DND-41 (cell line): ENCODE results near the gene NRG3.

Experiments
- ATAC-seq: fragments of 200-7000 bp; cut with Tn5 transposase; 3 replicates; pipeline ENCODE4 v1.9.1; 2021; ENCODE audit warnings: low read depth; ENCODE audit not compliant: insufficient read depth
- DNase-seq: peaks from one replicate; pipeline ENCODE4 v3.0.0-alpha.2; 2020
- H2AFZ ChIP-seq: 2 replicates; pipeline ENCODE4 v1.6.0; 2012; ENCODE audit warnings: low read depth, low read length
- H3K27ac ChIP-seq: 2 replicates; pipeline ENCODE4 v1.5.1; 2012; ENCODE audit warnings: low read length, inconsistent platforms
- H3K27me3 ChIP-seq: fragments of 200-600 bp; sonication (generic); 2 replicates; pipeline ENCODE4 v1.6.0; 2012; ENCODE audit warnings: low read length, mild to moderate bottlenecking, inconsistent platforms; ENCODE audit not compliant: insufficient read depth, poor library complexity
- H3K36me3 ChIP-seq: 2 replicates; pipeline ENCODE4 v1.5.1; 2012; ENCODE audit warnings: low read length, inconsistent platforms; ENCODE audit not compliant: insufficient read depth
- H3K4me1 ChIP-seq: 2 replicates; pipeline ENCODE4 v1.5.1; 2012; ENCODE audit warnings: mild to moderate bottlenecking, low read length; ENCODE audit not compliant: insufficient read depth
- H3K4me2 ChIP-seq: 2 replicates; pipeline ENCODE4 v1.6.0; 2012; ENCODE audit warnings: mild to moderate bottlenecking, moderate library complexity, low read length, inconsistent platforms; ENCODE audit not compliant: insufficient read depth
- H3K4me3 ChIP-seq, 2 experiments: fragments of 200-600 bp in 1 of 2; shearing (Covaris generic) in 1 of 2; 2 replicates each; pipeline ENCODE4 v1.5.1; 2012 to 2016; ENCODE audit warnings: inconsistent platforms in 2 of 2, low read length in 2 of 2, mild to moderate bottlenecking in 2 of 2, low read depth in 1 of 2, moderate library complexity in 1 of 2
- H3K79me2 ChIP-seq: 2 replicates; pipeline ENCODE4 v1.6.0; 2012; ENCODE audit warnings: low read length, inconsistent platforms; ENCODE audit not compliant: insufficient read depth
- H3K9ac ChIP-seq: 2 replicates; pipeline ENCODE4 v1.6.0; 2012; ENCODE audit warnings: low read depth, mild to moderate bottlenecking, inconsistent platforms, low read length, moderate library complexity
- H3K9me3 ChIP-seq: 2 replicates; pipeline ENCODE4 v1.5.1; 2012; ENCODE audit warnings: low read length, moderate library complexity, mild to moderate bottlenecking, inconsistent platforms; ENCODE audit not compliant: insufficient read depth, severe bottlenecking
- H4K20me1 ChIP-seq: 2 replicates; pipeline ENCODE4 v1.6.0; 2012; ENCODE audit warnings: low read length; ENCODE audit not compliant: insufficient read depth
- CTCF ChIP-seq: IDR thresholded peaks from 2 replicates; pipeline ENCODE4 v1.5.1; 2012; ENCODE audit warnings: borderline replicate concordance, low read length, moderate library complexity, mild to moderate bottlenecking; ENCODE audit not compliant: poor library complexity, severe bottlenecking; ENCODE audit errors: extremely low read depth
- EZH2 ChIP-seq: IDR thresholded peaks from 3 replicates; pipeline ENCODE4 v1.6.1; 2012; ENCODE audit warnings: borderline replicate concordance, low read depth, mild to moderate bottlenecking, moderate library complexity, low read length, inconsistent platforms; ENCODE audit not compliant: severe bottlenecking

NRG3 gene

GRCh38 chr10:81866753-81867152 is 8.2 kb upstream of the NRG3 start:
- no peaks in the 10 kb centered on the region for H3K79me2 ChIP-seq
- ATAC-seq (no peak), DNase-seq (no peak)
- no peaks in the 10 kb centered on the region for H3K27me3 ChIP-seq
- H3K4me3 ChIP-seq, result no peak overlapping the region
- TF ChIP-seq CTCF, result no peak
- no peak for TF ChIP-seq EZH2
- H3K4me1 ChIP-seq, result no peaks in the 10 kb centered on the region
- no peak overlapping the region for H3K27ac ChIP-seq
- no peak overlapping the region for H3K9ac ChIP-seq
- no peaks in the 10 kb centered on the region for H3K36me3 ChIP-seq
- no peak overlapping the region for H3K4me2 ChIP-seq
- no peaks in the 10 kb centered on the region for H4K20me1 ChIP-seq
- H3K9me3 ChIP-seq, result peaks cover 2% of the 10 kb centered on the region
- H2AFZ ChIP-seq, result no peak overlapping the region

- H2AFZ ChIP-seq, result no peak overlapping the region
- H3K4me2 ChIP-seq, result no peak overlapping the region
- H3K4me3 ChIP-seq, result no peak overlapping the region
- no peaks in the 10 kb centered on the region for H3K36me3 ChIP-seq
- H3K27me3 ChIP-seq, result no peaks in the 10 kb centered on the region
- TF ChIP-seq EZH2, result no peak
- no peak for TF ChIP-seq CTCF
- no peak overlapping the region for H3K27ac ChIP-seq
- no peak overlapping the region for H3K9ac ChIP-seq
- H4K20me1 ChIP-seq, result no peaks in the 10 kb centered on the region
- ATAC-seq (no peak), DNase-seq (no peak)
- H3K4me1 ChIP-seq, result no peaks in the 10 kb centered on the region
- no peaks in the 10 kb centered on the region for H3K9me3 ChIP-seq
- no peaks in the 10 kb centered on the region for H3K79me2 ChIP-seq
Measured at GRCh38 chr10:81870472-81870871, 4.5 kb upstream of the NRG3 start.

GRCh38 chr10:81871558-81871957 is 3.4 kb upstream of the NRG3 start:
- no peak overlapping the region for H3K4me2 ChIP-seq

More at GRCh38 chr10:81871558-81871957, 3.4 kb upstream of the NRG3 start:
- no peaks in the 10 kb centered on the region for H4K20me1 ChIP-seq
- no peak overlapping the region for H2AFZ ChIP-seq
- H3K4me3 ChIP-seq, result no peak overlapping the region
- ATAC-seq (no peak), DNase-seq (no peak)
- no peak overlapping the region for H3K27ac ChIP-seq
- no peaks in the 10 kb centered on the region for H3K79me2 ChIP-seq
- TF ChIP-seq CTCF (no peak), EZH2 (no peak)
- H3K36me3 ChIP-seq, result no peaks in the 10 kb centered on the region
- H3K27me3 ChIP-seq, result no peaks in the 10 kb centered on the region
- H3K4me1 ChIP-seq, result no peaks in the 10 kb centered on the region
- no peak overlapping the region for H3K9ac ChIP-seq
- H3K9me3 ChIP-seq, result peaks cover 6% of the 10 kb centered on the region
